ENCODE measurements around the gene ZNF318.

ZNF318 gene

GRCh38 chr6:43399932-43400487 is 30.6 kb upstream of the ZNF318 start:
- TF ChIP-seq CTCF (IDR thresholded peaks at IDR 0.05; ENCODE audit: low read depth, low read length, poor library complexity, severe bottlenecking) (no peak), EZH2phosphoT487 (IDR thresholded peaks at IDR 0.05; ENCODE audit: borderline replicate concordance, low read length) (no peak)
- Histone ChIP-seq H4K20me1 (ENCODE audit: control insufficient read depth, insufficient read depth, low read depth, low read length) (no peaks in the 10 kb centered on the region), H3K4me2 (ENCODE audit: low read length) (no peak overlapping the region)

GRCh38 chr6:43396408-43397149 is 27.1 kb upstream of the ZNF318 start:
- Histone ChIP-seq H3K36me3 (ENCODE audit: control insufficient read depth, low read length) (peaks cover 72% of the 10 kb centered on the region), H4K20me1 (ENCODE audit: control insufficient read depth, insufficient read depth, low read depth, low read length) (no peaks in the 10 kb centered on the region), H3K79me2 (ENCODE audit: control insufficient read depth, low read length) (peaks cover 75% of the 10 kb centered on the region), H3K4me2 (ENCODE audit: low read length) (peak overlapping the region; percentile 99), H3K27me3 (ENCODE audit: control insufficient read depth, low read length) (no peaks in the 10 kb centered on the region), H3F3A (ENCODE audit: control insufficient read depth, insufficient read depth) (peaks cover 21% of the 10 kb centered on the region), H3K4me3 (ENCODE audit: low read length) (peak overlapping the region; percentile 91), H3K9me2 (replicated peaks; ENCODE audit: control insufficient read depth, low read length) (no peaks in the 10 kb centered on the region), H3K4me1 (ENCODE audit: control insufficient read depth, low read length) (peaks cover 61% of the 10 kb centered on the region), H3K9me3 (ENCODE audit: control insufficient read depth, insufficient read depth, low read length) (no peaks in the 10 kb centered on the region), H3K27ac (ENCODE audit: low read depth, low read length) (peak overlapping the region; percentile 94)
- TF ChIP-seq CTCF (IDR thresholded peaks at IDR 0.05; ENCODE audit: low read depth, low read length, poor library complexity, severe bottlenecking) (no peak), EZH2phosphoT487 (IDR thresholded peaks at IDR 0.05; ENCODE audit: borderline replicate concordance, low read length) (no peak)

More at GRCh38 chr6:43399932-43400487, 30.6 kb upstream of the ZNF318 start:
- no peaks in the 10 kb centered on the region for H3K27me3 ChIP-seq (ENCODE audit: control insufficient read depth, low read length)
- no peaks in the 10 kb centered on the region for H3K9me3 ChIP-seq (ENCODE audit: control insufficient read depth, insufficient read depth, low read length)
- peaks cover 13% of the 10 kb centered on the region for H3F3A ChIP-seq (ENCODE audit: control insufficient read depth, insufficient read depth)
- peaks cover 41% of the 10 kb centered on the region for H3K79me2 ChIP-seq (ENCODE audit: control insufficient read depth, low read length)
- H3K27ac ChIP-seq (ENCODE audit: low read depth, low read length), result no peak overlapping the region
- H3K9me2 ChIP-seq (replicated peaks; ENCODE audit: control insufficient read depth, low read length), result no peaks in the 10 kb centered on the region
- no peak overlapping the region for H3K4me3 ChIP-seq (ENCODE audit: low read length)
- peaks cover 32% of the 10 kb centered on the region for H3K4me1 ChIP-seq (ENCODE audit: control insufficient read depth, low read length)
- H3K36me3 ChIP-seq (ENCODE audit: control insufficient read depth, low read length), result peaks cover 84% of the 10 kb centered on the region

DNA sequence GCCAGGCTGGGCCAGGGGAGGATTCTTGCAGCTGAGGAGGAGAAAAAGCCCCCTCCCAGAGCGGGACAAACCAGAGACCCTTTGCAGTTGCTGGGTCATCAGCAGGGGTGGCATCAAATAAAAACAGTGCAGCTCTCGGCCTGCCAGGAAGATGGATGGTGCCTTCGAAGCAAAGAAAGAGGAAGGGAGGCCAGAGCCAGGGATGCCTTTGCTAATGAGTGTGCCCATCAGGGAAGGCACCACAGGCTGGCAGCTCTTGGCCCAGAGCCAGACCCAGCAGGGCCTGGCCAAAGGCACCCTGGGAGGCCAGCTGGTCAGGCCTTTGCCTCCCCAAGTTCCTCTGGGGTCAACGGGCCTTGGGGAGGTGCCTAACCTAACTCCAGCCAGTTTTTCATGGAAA is 26.3 kb upstream of the ZNF318 start:
- Histone ChIP-seq H3K27ac (ENCODE audit: low read depth, low read length) (peak overlapping the region; percentile 94), H3K4me3 (ENCODE audit: low read length) (peak overlapping the region; percentile 91), H4K20me1 (ENCODE audit: control insufficient read depth, insufficient read depth, low read depth, low read length) (no peaks in the 10 kb centered on the region), H3K27me3 (ENCODE audit: control insufficient read depth, low read length) (no peaks in the 10 kb centered on the region), H3F3A (ENCODE audit: control insufficient read depth, insufficient read depth) (peaks cover 27% of the 10 kb centered on the region), H3K4me1 (ENCODE audit: control insufficient read depth, low read length) (peaks cover 69% of the 10 kb centered on the region), H3K4me2 (ENCODE audit: low read length) (peak overlapping the region; percentile 99), H3K79me2 (ENCODE audit: control insufficient read depth, low read length) (peaks cover 81% of the 10 kb centered on the region), H3K36me3 (ENCODE audit: control insufficient read depth, low read length) (peaks cover 70% of the 10 kb centered on the region), H3K9me2 (replicated peaks; ENCODE audit: control insufficient read depth, low read length) (no peaks in the 10 kb centered on the region), H3K9me3 (ENCODE audit: control insufficient read depth, insufficient read depth, low read length) (no peaks in the 10 kb centered on the region)
- TF ChIP-seq EZH2phosphoT487 (IDR thresholded peaks at IDR 0.05; ENCODE audit: borderline replicate concordance, low read length), result no peak
- no peak for TF ChIP-seq CTCF (IDR thresholded peaks at IDR 0.05; ENCODE audit: low read depth, low read length, poor library complexity, severe bottlenecking)
